NK-92 treated with Interleukin-12 subunit alpha and Interleukin-12 subunit beta, amount 100 ng/mL, for 24 hours (cell line): ENCODE data around the gene SLC36A4.
"Not testable (repeated sequence)": the region's sequence is repeated elsewhere in the genome, so short reads cannot be mapped to it uniquely, and the experiment has no call there.

Experiments used
- DNase-seq: peaks from one replicate; lab custom pipeline; 2025; lab: John Stamatoyannopoulos, UW

The SLC36A4 gene

DNA sequence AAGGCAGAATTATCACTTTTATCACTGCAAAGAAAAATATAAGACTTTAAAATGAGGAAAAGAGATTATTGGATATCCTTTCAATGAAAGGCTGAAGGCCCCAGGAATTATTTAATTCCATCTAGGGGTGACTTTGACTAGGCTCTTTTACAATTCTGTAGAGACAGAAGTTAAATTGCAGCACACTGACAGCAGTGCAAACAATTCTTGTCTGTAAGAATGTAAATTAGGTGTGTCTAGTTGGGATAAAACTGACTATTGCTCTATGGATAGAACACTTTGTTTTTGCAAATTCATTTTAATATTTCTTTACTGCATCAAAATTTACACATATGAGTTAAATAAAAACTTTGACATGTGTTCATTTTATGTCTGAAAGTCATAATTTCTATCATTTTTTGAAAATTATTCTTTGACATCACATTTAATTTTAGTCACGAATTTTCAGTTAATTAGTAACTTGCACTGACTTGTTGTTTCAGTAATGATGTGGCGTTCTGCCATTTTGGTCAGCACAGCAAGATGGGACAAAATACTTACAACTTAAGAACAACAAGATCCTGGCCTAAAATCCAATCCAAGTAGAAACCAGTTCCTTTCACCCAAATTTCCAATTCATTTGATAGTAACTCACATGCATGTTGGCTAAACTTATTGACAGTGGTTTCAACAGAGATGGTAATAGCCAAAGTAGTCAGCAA, 75.1 kb downstream of the SLC36A4 start:
- no peak for DNase-seq

DNA sequence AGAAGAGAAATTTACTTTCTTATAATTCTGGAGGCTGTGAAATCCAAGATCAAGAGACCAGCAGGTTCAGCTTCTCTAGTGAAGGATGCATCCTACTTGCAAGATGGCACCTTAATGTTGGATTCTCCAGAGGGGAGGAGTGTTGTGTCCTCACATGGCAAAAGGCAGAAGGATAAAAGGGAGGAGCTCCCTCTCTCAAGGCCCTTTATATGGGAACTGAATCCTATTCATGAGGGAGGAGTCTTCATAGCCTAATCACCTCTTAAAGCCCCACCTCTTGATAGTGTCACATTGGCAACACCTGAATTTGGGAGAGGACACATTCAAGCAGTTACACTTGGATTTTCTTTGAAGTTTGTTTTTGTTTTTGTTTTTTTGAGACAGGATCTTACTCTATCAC, 79.5 kb downstream of the SLC36A4 start:
- DNase-seq: no peak

DNA sequence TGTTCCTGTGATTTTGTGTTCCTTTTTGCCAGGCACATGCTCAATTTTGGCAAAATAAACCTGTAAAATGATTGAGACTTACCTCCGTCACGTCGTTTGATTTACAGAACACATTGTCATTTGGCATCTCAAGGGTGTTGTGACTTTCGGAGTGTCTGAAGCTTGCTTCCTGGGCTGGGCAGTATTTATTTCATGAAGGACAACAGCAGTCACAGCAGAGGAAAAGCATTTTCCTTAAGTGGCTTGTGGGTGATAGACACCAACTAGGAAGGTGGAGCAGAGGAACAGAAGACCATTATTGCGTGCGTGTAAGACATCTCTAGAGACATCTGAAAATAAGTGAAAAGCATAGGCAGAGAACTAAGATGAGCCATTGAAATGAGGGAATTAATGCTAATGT, 80.2 kb downstream of the SLC36A4 start:
- DNase-seq: no peak

DNA sequence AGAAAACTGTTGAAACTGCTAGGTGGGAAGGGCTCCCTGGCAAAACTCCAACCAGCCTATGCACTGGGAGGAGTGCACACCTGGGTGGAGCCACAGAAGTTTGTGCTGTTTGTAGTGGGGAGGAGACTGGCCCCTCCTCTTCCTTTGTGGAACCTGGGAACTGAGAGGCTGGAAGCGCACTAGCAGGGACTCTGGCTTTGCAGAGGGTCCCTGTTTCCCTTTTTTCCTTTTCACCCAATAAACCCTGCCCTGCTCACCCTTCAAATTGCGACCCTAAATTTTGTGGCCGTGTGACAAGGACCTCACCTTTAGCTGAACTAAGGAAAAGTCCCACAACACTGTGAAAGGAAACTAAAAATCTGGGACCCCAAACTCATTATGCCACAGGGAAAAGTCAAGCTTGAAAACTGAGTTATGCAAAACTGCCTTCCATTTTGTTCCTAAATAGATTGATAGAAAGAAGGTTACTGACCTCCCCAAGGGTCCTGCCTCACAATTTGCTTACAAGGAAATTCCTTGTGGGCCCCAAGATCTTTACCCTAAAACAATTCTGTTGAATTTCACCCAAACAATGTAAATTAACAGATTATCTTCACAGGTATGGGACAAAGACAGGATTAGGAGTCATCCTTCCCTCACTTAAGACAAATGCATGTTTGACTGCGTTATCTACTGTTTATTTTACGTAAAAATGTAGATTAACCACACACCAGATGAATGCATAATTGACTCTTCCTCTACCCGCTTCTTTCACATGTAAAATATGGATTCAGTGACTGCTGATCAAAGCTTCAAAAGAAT, 81.0 kb downstream of the SLC36A4 start:
- DNase-seq: no peak

DNA sequence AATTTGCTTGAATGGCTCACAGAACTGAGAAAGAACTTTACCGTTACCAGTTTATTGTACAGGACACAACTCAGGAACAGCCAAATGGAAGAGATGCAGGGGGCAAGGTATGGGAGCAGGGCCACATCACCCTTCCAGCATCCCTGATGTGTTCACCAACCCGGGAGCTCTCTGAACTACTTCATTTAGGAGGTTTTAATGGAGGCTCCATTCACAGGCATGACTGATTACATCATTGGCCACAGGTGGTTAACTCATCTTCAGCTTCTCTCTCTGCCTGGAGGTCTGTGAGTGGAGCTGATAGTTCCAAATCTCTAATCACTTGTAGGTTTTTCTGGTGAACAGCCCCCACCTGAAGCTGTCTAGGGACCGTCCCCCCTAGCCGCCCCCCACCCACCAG, 83.5 kb downstream of the SLC36A4 start:
- no peak for DNase-seq

DNA sequence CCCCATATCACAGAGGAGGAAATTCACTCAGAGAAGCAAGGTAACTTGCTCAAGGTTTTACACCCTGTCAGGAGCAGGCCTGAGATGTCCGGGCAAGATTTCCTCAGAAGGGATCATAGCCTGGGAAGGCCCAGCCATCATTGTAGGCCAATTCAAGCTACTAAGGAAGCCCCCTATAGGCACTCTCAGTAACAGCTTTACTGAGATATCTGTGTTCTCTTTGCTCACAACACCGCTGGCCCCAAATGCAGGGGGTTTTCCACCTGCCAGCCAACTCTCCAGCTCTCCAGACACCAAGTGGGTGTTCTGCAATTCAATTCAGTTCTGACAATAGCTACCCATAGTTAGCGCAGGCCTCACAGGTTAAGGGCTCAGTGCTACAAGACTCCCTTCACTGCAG, 84.0 kb downstream of the SLC36A4 start:
- DNase-seq: no peak

DNA sequence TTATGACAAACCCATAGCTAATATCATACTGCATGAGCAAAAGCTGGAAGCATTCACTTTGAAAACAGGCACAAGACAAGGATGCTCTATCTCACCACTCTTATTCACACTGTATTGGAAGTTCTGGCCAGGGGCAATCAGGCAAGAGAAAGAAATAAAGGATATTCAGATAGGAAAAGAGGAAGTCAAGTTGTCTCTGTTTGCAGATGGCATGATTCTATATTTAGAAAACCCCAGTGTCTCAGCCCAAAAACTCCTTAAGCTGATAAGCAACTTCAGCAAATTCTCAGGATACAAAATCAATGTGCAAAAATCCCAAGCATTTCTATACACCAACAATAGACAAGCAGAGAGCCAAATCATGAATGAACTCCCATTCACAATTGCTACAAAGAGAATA, 86.6 kb downstream of the SLC36A4 start:
- DNase-seq: not testable (repeated sequence)

DNA sequence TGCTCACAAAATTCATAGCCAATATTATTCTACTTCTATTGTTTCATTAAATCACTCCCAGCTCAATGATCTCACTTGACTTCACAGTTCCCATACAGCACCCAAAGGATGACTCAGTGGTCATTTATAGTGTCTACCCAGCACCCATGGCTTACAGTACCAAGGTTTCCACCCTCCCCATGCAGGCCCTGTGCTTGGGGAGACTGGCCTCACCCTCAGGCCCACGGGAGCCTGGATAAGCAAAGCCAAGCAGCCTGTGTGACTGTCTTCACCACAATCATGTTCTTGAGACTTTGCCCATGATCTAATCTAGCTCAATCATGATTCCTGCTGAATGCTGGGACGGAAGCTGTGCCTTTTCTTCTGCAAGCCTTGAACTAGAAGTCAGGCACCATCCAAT, 97.6 kb downstream of the SLC36A4 start:
- DNase-seq: no peak

DNA sequence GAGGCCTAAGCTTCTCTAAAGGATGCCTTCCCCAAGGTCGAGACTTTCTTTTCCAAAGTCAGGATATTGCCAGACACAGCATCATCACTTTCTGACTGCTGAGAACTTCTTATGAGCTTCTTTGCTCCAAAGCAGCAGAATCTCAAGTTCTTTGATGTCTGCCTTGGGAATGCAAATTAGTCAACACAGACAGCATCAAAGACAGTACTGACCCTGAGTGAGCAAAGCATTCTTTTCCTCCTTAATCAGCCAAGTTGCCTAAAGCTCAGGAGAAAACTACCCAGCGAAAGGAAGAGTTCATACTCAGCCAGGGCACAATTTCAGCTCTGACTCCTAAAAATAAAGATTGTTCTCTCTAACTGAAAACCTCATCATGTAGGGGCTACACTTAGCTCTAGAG, 98.0 kb downstream of the SLC36A4 start:
- no peak for DNase-seq
